Eye (tissue), 1 donor: ENCODE data around the gene GRIK4.
"Not testable (repeated sequence)": the region's sequence is repeated elsewhere in the genome, so short reads cannot be mapped to it uniquely, and the experiment has no call there.

Experiments
- DNase-seq: peaks from one replicate; pipeline ENCODE4 v3.0.0-alpha.2; 2015

The GRIK4 gene, protein sequence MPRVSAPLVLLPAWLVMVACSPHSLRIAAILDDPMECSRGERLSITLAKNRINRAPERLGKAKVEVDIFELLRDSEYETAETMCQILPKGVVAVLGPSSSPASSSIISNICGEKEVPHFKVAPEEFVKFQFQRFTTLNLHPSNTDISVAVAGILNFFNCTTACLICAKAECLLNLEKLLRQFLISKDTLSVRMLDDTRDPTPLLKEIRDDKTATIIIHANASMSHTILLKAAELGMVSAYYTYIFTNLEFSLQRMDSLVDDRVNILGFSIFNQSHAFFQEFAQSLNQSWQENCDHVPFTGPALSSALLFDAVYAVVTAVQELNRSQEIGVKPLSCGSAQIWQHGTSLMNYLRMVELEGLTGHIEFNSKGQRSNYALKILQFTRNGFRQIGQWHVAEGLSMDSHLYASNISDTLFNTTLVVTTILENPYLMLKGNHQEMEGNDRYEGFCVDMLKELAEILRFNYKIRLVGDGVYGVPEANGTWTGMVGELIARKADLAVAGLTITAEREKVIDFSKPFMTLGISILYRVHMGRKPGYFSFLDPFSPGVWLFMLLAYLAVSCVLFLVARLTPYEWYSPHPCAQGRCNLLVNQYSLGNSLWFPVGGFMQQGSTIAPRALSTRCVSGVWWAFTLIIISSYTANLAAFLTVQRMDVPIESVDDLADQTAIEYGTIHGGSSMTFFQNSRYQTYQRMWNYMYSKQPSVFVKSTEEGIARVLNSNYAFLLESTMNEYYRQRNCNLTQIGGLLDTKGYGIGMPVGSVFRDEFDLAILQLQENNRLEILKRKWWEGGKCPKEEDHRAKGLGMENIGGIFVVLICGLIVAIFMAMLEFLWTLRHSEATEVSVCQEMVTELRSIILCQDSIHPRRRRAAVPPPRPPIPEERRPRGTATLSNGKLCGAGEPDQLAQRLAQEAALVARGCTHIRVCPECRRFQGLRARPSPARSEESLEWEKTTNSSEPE

DNA sequence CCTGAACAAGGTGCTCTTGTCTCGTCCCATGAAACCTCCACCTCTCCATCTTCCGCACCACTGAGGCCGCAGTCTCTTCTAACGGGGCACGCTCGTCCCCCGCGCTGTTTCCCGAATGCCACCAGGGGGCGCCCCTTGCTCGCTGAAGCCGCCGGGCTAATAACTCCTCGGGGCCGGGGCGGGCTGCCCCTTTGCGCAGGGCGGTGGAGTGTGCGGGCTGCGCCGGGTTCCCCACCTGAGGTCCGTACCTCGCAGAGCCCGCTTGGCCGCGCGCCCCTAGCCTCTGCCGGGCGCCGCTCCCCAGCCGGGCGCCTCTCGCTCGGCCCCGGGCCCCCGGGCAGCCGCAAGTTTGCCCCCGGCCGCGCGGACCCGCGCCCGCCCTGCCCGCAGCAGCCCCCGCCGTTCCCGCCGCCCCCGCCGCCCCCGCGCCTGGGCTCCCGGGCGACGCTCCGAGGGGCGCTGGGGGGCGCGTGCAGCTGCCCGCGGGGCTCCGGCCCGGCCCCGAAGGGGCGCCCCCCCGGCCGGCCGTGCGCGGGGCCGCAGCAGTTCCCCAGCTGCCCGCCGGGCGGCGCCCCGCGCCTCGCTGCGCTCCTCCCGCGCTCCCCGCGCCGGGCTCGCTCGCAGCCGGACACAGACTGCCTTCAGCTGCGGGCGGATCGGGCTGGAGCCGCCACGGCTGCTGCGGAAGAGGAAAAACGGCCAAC, at the start of gene GRIK4:
Gene GRIK4, plus strand, starts transcription at position 633 of the 704 bp plus-strand sequence. CDS start 148,571 bp downstream, outside the sequence.
- peak; percentile 94 for DNase-seq

- no peak for DNase-seq
These were observed 48.7 kb upstream of the GRIK4 start for GRCh38 chr11:120462825-120463224.

GRCh38 chr11:120465921-120466534, 45.5 kb upstream of the GRIK4 start:
- DNase-seq = no peak

- DNase-seq = no peak
These were observed 43.9 kb upstream of the GRIK4 start for GRCh38 chr11:120467627-120468026.

DNA sequence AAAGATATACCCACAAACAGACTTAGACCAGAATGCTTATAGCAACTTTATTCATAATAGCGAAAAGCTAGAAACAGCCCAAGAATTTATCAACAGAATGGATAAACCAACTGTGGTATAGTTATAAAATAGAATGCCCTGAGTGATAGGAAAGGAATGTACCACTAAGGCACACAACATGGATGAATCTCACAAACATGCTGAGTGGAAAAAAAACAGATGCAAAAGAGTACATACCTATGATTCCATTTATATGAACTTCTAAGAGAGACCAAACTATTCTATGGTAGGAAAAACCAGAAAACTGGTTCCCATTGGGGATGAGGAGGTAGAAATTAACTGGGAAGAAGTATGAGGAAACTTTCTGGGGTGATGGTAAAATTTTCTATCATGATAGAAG, 40.4 kb upstream of the GRIK4 start:
- DNase-seq = no peak

- no peak for DNase-seq
These were observed 39.6 kb upstream of the GRIK4 start for GRCh38 chr11:120471994-120472393.

DNA sequence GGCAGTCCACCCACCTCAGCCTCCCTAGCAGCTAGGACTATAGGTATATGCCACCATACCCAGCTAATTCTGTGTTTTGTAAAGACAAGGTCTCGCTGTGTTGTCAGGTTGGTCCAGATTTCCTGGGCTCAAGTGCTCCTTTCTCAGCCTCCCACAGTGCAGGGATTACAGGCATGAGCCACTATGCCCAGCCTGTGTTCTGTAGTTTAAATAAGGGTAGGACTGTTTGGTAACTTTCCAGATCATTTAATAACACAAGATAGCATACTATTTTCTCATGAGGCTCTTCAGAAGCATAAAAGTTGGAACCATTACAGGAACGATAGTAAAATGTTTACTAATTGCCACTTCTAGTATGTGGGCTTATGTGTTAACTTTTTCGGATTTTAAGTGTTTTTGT, 38.0 kb upstream of the GRIK4 start:
- no peak for DNase-seq

GRCh38 chr11:120482149-120482548, 29.4 kb upstream of the GRIK4 start:
- DNase-seq = no peak

- DNase-seq = no peak
These were observed 26.8 kb upstream of the GRIK4 start for GRCh38 chr11:120484722-120485121.

- DNase-seq = no peak
These were observed 25.4 kb upstream of the GRIK4 start for GRCh38 chr11:120486138-120486537.

- DNase-seq = no peak
These were observed 21.7 kb upstream of the GRIK4 start for GRCh38 chr11:120489799-120490198.

GRCh38 chr11:120492486-120492885, 19.1 kb upstream of the GRIK4 start:
- DNase-seq = no peak

DNA sequence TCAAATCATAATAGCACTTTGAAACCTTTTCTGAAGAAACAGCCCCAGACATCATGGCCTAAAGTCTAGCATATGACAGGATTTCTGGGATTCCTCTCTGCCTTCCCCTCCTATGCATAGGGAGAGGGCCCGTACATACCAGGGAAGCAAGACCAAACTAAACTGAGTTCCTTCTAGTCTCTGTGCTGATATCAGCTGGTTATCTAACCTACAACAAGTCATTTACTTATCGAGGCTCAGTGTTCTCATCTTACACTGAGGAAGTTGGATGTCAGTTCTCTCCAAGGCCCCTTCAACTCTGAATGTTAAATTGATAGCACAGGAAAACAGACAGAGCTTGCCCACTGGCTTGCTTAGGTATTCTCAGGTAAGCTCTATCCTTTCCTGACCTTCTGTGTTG, 17.0 kb upstream of the GRIK4 start:
- no peak for DNase-seq

- DNase-seq = no peak
These were observed 12.5 kb upstream of the GRIK4 start for GRCh38 chr11:120499088-120499487.

GRCh38 chr11:120499859-120500258, 11.7 kb upstream of the GRIK4 start:
- no peak for DNase-seq

DNA sequence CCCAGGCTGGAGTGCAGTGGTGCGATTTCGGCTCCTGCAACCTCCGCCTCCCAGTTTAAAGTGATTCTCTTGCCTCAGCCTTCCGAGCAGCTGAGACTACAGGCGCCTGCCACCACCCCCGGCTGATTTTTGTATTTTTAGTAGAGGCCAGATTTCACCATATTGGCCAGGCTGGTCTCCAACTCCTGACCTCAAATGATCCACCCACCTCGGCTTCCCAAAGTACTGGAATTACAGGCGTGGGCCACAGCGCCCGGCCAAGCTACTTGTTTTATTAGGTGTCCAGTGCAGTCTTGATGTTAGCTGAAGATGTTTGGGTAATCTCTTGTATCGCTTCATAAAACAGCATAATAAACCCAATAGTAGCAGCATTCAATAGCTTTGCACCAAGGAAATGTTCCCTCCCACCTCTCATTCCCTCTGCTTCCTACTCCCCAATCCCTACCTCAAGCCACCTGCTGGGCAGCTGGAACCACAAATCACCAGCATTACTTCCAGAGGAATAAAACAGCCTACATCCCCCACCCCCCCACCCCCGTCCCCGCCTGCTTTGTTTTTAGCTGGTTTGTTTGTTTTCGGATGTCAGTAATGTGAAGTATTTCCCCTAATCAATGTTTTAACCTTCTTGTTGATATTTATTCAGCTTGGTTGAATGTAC, 11.0 kb upstream of the GRIK4 start:
- no peak for DNase-seq

DNA sequence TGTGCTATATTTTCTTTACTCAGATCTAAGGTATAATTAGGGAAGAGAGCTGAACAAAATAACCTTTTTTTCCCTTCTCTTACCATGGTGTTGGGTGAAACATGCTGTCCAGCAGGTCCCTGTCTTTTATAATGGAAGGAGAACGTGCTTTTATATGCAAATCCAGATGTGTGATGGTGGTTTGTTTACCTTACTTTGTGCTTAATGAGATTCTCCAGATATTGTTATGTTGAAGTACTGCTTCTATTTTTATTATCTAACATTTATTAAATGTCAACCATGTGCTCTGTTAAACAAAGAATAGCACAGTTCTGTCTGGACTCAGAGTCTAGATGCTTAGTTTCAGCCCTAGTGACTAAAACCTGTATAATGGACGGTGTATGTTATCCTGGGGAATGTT, 10.1 kb upstream of the GRIK4 start:
- DNase-seq = no peak

- DNase-seq = no peak
These were observed 9.4 kb upstream of the GRIK4 start for GRCh38 chr11:120501976-120502755.

GRCh38 chr11:120503529-120503928, 8.0 kb upstream of the GRIK4 start:
- DNase-seq = not testable (repeated sequence)

GRCh38 chr11:120505801-120506425, 5.6 kb upstream of the GRIK4 start:
- no peak for DNase-seq
